HG03175 (cell line): Measurements from ENCODE around the gene ANKRD18A.
"Not testable (repeated sequence)": the region's sequence is repeated elsewhere in the genome, so short reads cannot be mapped to it uniquely, and the experiment has no call there.

Experiments
- ATAC-seq: cut with Tn5 transposase; IDR thresholded peaks from one replicate; pipeline ENCODE4 v1.9.1; 2021; ENCODE audit warnings: mild to moderate bottlenecking, moderate library complexity; ENCODE audit not compliant: unreplicated experiment

Gene ANKRD18A

DNA sequence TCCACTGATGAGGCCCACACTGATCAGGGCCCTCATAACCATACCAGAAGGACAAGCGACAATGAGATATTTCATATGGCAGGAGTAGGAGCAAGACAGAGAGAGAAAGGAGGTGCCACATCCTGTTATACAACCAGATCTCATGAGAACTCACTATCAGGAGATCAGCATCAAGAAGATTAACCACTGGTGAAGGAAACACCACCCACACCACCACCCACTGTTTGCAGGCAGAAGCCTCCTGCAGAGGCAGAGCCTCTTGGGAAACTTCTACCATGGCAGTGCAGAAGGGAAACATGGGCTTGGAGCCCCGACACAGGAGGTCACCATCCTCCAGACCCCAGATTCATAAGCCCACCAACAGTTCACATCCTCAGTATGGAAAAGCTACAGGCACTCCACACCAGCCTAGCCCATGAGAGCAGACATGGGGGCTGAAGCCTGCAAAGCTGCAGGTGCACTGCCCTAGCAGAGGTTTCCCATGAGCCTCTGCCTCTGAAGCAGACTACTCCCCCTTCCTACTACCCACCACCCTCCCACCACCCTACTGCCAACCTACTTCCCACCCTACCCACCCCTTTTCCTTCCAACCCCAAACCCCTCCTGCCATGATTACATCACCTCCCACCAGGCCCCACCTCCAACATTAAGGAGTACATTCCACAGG lies 73.8 kb downstream of the ANKRD18A start:
- ATAC-seq, result not testable (repeated sequence)

DNA sequence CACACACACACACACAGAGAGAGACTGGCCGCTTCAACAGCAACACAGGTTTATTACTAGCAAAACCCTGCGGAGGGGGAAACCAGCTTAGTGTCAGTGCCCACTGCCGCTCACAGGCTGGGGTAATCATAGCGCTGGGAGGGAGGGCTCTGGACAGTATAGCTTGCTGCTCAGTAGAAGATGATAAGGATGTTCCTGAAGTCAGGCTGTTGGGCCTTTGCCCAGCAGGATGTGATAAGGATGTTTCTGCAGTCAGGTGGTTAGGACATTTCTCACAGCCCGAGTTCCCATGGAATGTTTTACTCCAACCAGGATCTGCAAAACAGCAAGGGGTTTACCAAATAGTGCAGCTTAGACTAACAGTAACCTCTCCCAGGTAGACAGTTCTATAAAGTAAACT lies 79.9 kb downstream of the ANKRD18A start:
- not testable (repeated sequence) for ATAC-seq

DNA sequence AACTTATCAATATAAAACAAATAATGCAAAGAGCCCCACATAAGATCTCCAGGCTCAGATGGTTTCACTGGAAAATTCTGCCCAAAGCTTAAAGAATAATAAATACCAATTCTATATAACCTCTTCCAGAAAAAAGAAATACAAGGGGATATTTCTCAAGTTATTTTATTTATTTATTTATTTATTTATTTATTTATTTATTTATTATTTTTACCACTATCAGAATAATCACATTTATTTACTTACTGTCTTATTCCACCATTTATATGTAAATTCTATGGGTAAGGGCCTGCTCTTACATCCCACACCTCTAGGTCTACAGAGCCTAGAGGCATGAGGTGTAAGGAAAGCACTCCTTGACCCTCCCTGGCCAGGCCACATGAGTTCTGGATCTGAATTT lies 91.1 kb downstream of the ANKRD18A start:
- ATAC-seq, result no peak

DNA sequence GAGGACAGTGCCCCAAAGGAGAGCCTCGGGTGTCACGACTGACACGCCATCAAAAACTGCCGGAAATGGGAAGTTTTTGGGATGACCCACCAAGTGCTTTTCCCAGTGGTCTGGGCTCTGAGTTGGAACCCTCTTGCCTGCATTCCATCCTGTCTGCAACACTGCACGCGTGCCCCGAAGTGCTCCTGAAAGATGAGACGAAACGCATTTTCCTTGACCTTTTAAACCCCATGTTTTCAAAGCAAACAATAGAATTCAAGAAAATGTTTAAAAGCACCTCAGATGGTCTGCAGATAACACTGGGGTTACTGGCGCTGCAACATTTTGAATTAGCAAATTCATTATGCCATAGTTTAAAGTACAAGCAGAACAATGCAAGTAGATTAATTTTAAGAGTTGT lies 92.9 kb downstream of the ANKRD18A start:
- no peak for ATAC-seq

DNA sequence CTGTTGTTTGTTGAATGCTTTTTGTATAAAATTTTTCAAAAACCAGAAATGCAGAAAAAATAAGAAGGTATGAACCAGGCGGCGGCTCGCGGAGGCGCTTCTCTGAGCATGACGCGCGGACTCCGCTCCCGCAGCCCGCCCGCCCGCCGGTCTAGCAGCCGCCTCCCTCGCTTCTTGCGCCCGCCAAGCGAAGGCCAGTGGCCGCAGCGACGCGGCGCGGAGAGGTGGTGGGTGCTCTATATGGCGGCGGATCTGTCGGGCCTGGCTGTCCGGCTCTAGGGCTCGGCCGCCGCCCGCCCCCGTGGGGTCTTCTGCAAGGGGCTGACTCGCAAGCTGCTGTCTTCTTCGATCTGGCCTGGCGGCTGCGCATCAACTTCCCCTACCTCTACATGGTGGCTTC lies 93.8 kb downstream of the ANKRD18A start:
- ATAC-seq, result no peak

DNA sequence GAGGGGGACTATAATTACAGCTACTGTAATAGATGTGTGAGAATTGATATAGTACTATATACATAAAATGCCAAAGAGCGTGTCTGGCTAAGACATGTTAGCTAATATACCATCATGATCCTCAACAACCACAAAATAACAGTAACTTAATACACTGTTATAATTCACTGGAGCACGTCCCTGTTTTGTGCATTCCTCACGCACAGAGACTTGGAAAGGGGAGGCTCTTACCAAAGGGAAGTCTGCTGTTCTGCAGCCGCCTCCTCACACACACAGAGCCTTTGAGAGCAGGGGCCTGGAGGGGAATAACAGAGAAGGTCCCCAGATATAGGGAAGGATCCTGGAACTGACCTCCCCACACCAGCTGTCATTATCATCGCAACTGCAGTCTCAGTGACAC lies 97.3 kb downstream of the ANKRD18A start:
- ATAC-seq, result no peak

DNA sequence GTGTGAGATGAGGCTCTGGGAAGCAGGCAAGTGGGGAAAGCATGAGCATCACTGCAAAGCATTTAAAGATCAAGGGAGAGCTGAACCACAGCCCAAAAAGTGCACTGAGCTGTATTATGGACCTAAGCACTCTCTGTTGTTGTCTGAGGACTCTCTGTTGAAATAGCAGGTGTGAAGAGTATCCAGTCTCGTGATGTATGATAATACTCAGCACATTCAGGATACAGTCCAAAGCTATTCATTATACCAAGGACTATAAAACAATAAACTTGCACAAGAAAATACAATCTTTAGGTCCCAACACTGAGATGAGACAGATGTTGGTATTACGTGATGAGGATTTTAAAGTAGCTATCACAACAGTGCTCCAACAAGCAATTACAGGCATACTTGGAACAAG lies 98.6 kb downstream of the ANKRD18A start:
- ATAC-seq, result no peak
